GM12872 (cell line): Measurements from ENCODE around the gene KYNU.

Experiments used
- TF ChIP-seq, protein P1 (sequence below): IDR thresholded peaks from 3 replicates; pipeline ENCODE4 v1.5.1; 2011; ENCODE audit warnings: low read depth, mild to moderate bottlenecking, low read length, moderate library complexity; ENCODE audit not compliant: insufficient read depth

The KYNU gene

DNA sequence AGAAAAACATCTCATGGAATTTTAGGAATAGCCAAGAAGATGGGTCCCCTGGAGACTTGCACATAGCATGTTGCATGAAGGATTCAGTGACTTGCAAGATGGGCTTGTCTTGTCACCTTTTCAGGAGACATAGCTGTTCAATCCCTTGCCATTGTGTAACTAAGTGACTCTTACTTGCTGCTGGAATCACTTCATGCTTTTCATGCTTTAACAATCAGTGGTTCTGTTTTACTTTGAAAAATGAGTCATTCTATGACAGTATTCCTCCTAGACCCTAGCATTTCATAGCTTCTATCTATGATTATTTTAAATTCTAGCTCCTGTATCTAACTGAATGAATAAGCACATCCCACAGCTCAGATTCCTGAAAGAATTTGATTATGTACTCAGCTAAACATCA is 2.8 kb downstream of the KYNU start:
- TF ChIP-seq, protein P1, sequence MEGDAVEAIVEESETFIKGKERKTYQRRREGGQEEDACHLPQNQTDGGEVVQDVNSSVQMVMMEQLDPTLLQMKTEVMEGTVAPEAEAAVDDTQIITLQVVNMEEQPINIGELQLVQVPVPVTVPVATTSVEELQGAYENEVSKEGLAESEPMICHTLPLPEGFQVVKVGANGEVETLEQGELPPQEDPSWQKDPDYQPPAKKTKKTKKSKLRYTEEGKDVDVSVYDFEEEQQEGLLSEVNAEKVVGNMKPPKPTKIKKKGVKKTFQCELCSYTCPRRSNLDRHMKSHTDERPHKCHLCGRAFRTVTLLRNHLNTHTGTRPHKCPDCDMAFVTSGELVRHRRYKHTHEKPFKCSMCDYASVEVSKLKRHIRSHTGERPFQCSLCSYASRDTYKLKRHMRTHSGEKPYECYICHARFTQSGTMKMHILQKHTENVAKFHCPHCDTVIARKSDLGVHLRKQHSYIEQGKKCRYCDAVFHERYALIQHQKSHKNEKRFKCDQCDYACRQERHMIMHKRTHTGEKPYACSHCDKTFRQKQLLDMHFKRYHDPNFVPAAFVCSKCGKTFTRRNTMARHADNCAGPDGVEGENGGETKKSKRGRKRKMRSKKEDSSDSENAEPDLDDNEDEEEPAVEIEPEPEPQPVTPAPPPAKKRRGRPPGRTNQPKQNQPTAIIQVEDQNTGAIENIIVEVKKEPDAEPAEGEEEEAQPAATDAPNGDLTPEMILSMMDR: no peak

DNA sequence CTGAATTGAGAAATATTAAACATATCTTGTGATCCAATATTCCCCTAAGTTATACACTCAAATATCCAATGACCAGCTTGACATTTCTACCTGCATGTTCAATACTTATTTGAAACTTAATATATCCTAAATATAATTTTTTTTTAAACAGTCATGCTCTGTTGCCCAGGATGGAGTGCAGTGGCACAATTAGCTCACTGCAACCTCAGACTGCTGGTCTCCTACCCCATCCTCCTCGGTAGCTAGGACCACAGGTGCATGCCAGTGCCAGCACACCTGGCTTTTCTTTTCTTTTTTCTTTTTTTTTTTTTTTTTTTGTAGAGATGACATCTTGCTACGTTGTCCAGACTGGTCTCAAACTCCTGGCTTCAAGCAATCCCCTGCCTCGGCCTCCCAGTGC is 4.2 kb downstream of the KYNU start:
- TF ChIP-seq, protein P1: no peak

DNA sequence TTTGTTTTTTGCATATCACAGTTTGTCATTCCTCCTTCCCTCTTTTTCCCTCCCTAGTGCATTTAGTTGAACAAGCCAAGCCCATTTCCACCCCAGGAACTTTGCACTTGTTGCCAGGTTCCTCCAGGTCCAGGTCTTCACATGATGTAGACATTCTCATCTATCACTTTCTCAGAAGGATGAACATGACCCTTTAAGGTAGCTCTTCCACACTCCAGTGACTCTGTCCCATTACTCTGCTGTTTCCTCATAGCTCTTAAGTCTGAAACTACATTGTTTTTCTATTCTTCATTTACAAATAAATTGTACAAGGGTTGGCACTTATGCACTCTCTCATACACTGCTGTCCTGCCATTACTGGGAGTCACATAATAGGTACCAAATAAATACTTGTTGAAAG is 6.1 kb downstream of the KYNU start:
- TF ChIP-seq, protein P1: no peak

DNA sequence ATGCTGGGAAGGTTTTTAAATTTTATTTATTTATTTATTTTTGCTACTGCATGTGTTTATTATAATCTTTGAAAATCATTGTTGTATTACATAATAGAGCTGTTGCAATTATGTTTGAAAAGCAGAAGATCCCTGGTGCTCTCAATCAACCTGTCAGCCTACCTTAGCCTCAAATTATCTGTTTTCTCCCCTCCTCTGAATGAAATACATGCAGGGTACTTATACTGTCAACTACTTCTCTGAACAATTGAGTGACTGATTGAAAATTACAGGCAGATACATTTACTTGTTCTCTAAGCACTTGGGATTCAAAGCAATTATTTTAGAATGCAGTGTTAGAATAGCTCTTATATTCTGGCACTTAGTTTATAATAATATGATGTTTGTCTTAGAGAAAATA is 8.1 kb downstream of the KYNU start:
- TF ChIP-seq, protein P1: no peak

DNA sequence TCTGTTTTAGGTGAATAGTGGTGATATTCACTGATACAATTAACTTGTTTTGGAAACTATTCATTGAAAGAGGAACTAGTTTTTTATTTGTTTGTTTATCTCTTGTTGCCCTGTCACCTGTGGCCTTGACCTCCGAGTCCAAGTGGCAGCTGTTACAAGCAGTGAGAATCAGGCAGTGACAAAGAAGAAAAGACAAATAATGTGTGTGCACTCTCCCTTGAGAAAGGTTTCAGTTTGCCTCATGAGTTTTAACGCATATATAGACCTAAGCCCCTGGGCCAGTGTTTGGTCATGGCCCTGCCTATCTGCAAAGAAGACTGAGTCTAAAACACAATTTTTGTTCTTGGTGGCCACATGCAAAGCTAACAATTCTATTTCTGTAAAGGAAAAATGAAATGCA is 15.3 kb downstream of the KYNU start:
- TF ChIP-seq, protein P1: no peak

DNA sequence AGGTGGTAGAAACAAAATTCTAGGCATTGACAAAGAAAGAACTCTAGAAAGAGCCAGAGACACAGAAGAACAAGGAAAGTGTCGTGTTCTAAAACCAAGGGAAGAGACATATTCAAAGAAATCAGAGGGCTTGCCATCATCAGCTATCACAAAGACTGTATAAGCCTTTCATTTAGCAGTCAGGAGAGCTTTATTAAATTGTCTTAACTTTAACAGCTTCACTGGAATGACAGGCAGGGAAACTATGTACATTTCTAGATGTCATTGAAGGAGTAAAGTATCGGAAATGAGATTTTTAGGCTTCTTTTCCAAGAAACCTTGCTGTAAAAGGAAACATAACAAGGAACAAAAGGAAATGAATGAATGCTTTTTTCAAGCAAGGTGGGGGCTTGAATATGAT is 15.8 kb downstream of the KYNU start:
- TF ChIP-seq, protein P1: no peak

DNA sequence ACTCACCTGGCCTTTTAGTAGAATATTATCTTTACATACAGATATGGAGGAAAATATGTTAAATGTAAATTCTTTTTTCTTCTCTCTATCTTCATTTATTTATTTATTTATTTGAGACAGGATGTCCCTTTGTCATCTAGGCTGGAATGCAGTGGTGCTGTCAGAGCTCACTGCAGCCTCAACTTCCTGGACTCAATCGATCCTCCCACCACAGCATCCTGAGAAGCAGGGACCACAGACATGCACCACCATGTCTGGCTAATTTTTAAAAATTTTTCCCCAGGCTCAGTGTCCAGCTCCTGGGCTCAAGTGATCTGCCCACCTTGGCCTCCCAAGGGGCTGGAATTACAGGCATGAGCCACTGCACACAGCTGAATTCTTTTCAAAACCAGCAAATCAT is 20.3 kb downstream of the KYNU start:
- TF ChIP-seq, protein P1: no peak

DNA sequence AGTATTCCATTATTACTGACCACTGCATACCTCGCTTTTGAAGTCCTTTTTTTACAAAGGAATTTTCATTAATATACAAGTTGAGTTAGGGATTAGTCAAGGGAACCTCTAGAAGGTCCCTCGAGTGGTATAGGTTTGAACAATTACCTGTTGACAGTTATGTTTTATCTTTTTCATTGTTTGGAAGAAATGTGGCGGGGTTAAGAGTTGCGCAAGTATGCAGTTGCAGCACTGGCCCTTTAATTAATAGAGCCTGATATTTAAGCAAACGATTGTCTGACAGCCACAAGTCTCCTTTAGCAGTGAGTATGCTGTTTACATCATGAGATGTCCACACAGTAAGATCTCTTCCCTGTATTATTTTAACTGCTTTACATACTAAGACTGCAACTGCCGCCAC is 24.3 kb downstream of the KYNU start:
- TF ChIP-seq, protein P1: no peak
